Right forelimb (tissue), 1 donor: ENCODE measurements around the gene GRIN2B.

Source experiments
- DNase-seq: peaks from one replicate; pipeline ENCODE4 v3.0.0-alpha.2; 2018

GRIN2B gene

GRCh38 chr12:13956060-13956590 lies 25.3 kb downstream of the GRIN2B start:
- no peak for DNase-seq

GRCh38 chr12:13952096-13952495 lies 29.3 kb downstream of the GRIN2B start:
- no peak for DNase-seq

GRCh38 chr12:13950502-13950901 lies 30.9 kb downstream of the GRIN2B start:
- DNase-seq, result no peak

- DNase-seq, result no peak
Observed at GRCh38 chr12:13948621-13949020, 32.8 kb downstream of the GRIN2B start.

- DNase-seq, result no peak
Observed at GRCh38 chr12:13947276-13947946, 34.0 kb downstream of the GRIN2B start.

- no peak for DNase-seq
Observed at GRCh38 chr12:13945641-13946040, 35.8 kb downstream of the GRIN2B start.

GRCh38 chr12:13945236-13945635 lies 36.2 kb downstream of the GRIN2B start:
- no peak for DNase-seq

GRCh38 chr12:13942826-13943225 lies 38.6 kb downstream of the GRIN2B start:
- no peak for DNase-seq

GRCh38 chr12:13941258-13942249 lies 39.8 kb downstream of the GRIN2B start:
- DNase-seq, result no peak

- no peak for DNase-seq
Observed at GRCh38 chr12:13940335-13940865, 41.0 kb downstream of the GRIN2B start.

GRCh38 chr12:13937735-13938134 lies 43.7 kb downstream of the GRIN2B start:
- DNase-seq, result no peak

- DNase-seq, result no peak
Observed at GRCh38 chr12:13935169-13935568, 46.2 kb downstream of the GRIN2B start.
